Right renal pelvis (tissue), 4 donors: ENCODE data around the gene CEMIP. TPM values are rescaled to one million over a fixed set of nuclear protein-coding genes. Genes with fewer than 3 reads are reported as not detected.

Source experiments
- DNase-seq, 4 donors: peaks; one replicate each; pipeline ENCODE4 v3.0.0-alpha.2; 2013; ENCODE audit warnings: low read depth in 4 of 4, low spot score in 3 of 4, missing footprints in 1 of 4
- polyA plus RNA-seq, 4 donors: library from polyadenylated mRNA; unstranded; fragments of 120-200 nt; gene quantifications; one replicate each; pipeline ENCODE4 v1.2.1, GENCODE V29; 2013; ENCODE audit not compliant: insufficient read length in 4 of 4

Gene CEMIP
- polyA plus RNA-seq, 4 donors: 1.6 to 4.0 (median 3.0) TPM

GRCh38 chr15:80816049-80816653, 37.0 kb downstream of the CEMIP start:
- no peak for DNase-seq

GRCh38 chr15:80816936-80817335, 37.8 kb downstream of the CEMIP start:
- DNase-seq: no peak

- DNase-seq: no peak
These were observed 38.7 kb downstream of the CEMIP start for GRCh38 chr15:80817901-80818300.

- DNase-seq: no peak
These were observed 39.8 kb downstream of the CEMIP start for GRCh38 chr15:80819001-80819400.

- DNase-seq: no peak
These were observed 40.9 kb downstream of the CEMIP start for GRCh38 chr15:80820092-80820491.

GRCh38 chr15:80822256-80822655, 43.1 kb downstream of the CEMIP start:
- no peak for DNase-seq

GRCh38 chr15:80822676-80823075, 43.5 kb downstream of the CEMIP start:
- no peak for DNase-seq

- DNase-seq: no peak
These were observed 44.0 kb downstream of the CEMIP start for GRCh38 chr15:80823120-80823519.

GRCh38 chr15:80823995-80824394, 44.8 kb downstream of the CEMIP start:
- no peak for DNase-seq

GRCh38 chr15:80825361-80826030, 46.3 kb downstream of the CEMIP start:
- no peak for DNase-seq

GRCh38 chr15:80828796-80829195, 49.6 kb downstream of the CEMIP start:
- DNase-seq: no peak

- no peak for DNase-seq
These were observed 51.5 kb downstream of the CEMIP start for GRCh38 chr15:80830677-80831076.

GRCh38 chr15:80831192-80831591, 52.0 kb downstream of the CEMIP start:
- no peak for DNase-seq

GRCh38 chr15:80831606-80832224, 52.5 kb downstream of the CEMIP start:
- DNase-seq: no peak

- DNase-seq: peak in 3 of 4 donors; percentile 7 to 20 (median 10)
These were observed 53.5 kb downstream of the CEMIP start for GRCh38 chr15:80832686-80833085.

GRCh38 chr15:80834402-80834801, 55.2 kb downstream of the CEMIP start:
- DNase-seq: no peak

- DNase-seq: no peak
These were observed 55.7 kb downstream of the CEMIP start for GRCh38 chr15:80834906-80835305.

- no peak for DNase-seq
These were observed 56.2 kb downstream of the CEMIP start for GRCh38 chr15:80835336-80835735.

GRCh38 chr15:80836223-80836622, 57.1 kb downstream of the CEMIP start:
- DNase-seq: no peak

- DNase-seq: no peak
These were observed 57.8 kb downstream of the CEMIP start for GRCh38 chr15:80837006-80837405.

- no peak for DNase-seq
These were observed 58.8 kb downstream of the CEMIP start for GRCh38 chr15:80838012-80838411.

GRCh38 chr15:80838666-80839065, 59.5 kb downstream of the CEMIP start:
- no peak for DNase-seq
